GM19193 (cell line): ENCODE data around the gene FOXJ1.

ENCODE experiments used
- POLR2A ChIP-seq: IDR thresholded peaks from 4 replicates; pipeline ENCODE4 v1.6.1; 2011; ENCODE audit not compliant: insufficient read depth, insufficient read length; ENCODE audit errors: extremely low read depth

The FOXJ1 gene

GRCh38 chr17:76102944-76103273 is 38.1 kb downstream of the FOXJ1 start:
- no peak for TF ChIP-seq POLR2A

GRCh38 chr17:76097716-76098295 is 43.2 kb downstream of the FOXJ1 start:
- TF ChIP-seq POLR2A = no peak

GRCh38 chr17:76095943-76096342 is 45.1 kb downstream of the FOXJ1 start:
- no peak for TF ChIP-seq POLR2A

- no peak for TF ChIP-seq POLR2A
Observed at GRCh38 chr17:76094046-76094445, 47.0 kb downstream of the FOXJ1 start.

- TF ChIP-seq POLR2A = no peak
Observed at GRCh38 chr17:76092526-76093413, 48.3 kb downstream of the FOXJ1 start.

- no peak for TF ChIP-seq POLR2A
Observed at GRCh38 chr17:76091526-76092286, 49.3 kb downstream of the FOXJ1 start.

GRCh38 chr17:76090517-76091129 is 50.4 kb downstream of the FOXJ1 start:
- TF ChIP-seq POLR2A = no peak

- no peak for TF ChIP-seq POLR2A
Observed at GRCh38 chr17:76089680-76090516, 51.1 kb downstream of the FOXJ1 start.

- TF ChIP-seq POLR2A = no peak
Observed at GRCh38 chr17:76088868-76089576, 52.0 kb downstream of the FOXJ1 start.

GRCh38 chr17:76088041-76088867 is 52.8 kb downstream of the FOXJ1 start:
- TF ChIP-seq POLR2A = no peak

GRCh38 chr17:76087531-76087930 is 53.5 kb downstream of the FOXJ1 start:
- TF ChIP-seq POLR2A = no peak

- TF ChIP-seq POLR2A = no peak
Observed at GRCh38 chr17:76086384-76086783, 54.7 kb downstream of the FOXJ1 start.
